Lower leg skin (tissue), 3 donors: ENCODE results near the gene TRIM44.

Experiments
- POLR2A ChIP-seq, 2 donors: fragments of 450-650 bp; IDR thresholded peaks; one replicate each; pipeline ENCODE4 v1.6.1; 2016 to 2017; ENCODE audit warnings: antibody characterized with exemption in 2 of 2, mild to moderate bottlenecking in 1 of 2, moderate library complexity in 1 of 2
- TF ChIP-seq, protein P1 (sequence below), 3 donors: fragments of 450-650 bp; IDR thresholded peaks; one replicate each; pipeline ENCODE4 v1.5.1; 2016; ENCODE audit warnings: antibody characterized with exemption in 3 of 3, mild to moderate bottlenecking in 3 of 3, moderate library complexity in 2 of 3

DNA sequence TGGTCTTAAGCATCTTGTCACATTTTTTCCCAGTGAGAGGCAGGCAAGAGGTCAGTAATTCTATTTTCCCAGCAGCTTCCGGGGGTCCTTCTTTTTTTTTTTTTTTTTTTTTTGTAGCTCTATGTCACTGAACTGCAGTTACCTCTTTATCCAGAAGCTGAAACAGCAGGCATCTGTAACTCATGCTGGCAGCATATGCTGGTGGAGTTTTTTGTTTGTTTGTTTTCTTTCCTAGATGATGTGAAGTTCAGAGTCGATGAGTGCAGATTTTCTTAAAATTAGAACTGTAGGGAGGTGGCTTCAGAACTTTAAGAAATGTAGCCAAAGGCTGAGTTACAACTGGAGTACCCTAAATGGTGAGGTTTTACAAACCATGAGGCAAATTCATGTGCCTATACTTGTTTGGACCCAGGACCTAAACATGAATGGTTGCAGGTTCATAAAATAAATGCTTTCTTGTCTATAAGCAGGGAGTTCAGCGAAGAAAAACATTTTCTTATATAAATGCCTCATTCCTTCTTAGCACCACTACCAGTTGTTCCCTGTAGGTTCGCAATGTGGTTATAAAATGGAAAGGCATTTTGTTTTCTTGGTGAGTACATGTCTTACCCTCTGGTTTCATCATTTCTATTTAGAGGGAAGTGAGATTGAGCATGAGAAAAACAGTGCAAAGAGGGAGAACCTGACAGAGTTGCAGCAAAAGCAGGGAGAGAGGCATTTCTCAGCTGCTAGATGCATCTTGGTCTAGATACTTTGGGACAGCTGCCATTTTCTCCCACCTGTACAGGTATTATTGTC lies 84.0 kb downstream of the TRIM44 start:
- TF ChIP-seq, protein P1, sequence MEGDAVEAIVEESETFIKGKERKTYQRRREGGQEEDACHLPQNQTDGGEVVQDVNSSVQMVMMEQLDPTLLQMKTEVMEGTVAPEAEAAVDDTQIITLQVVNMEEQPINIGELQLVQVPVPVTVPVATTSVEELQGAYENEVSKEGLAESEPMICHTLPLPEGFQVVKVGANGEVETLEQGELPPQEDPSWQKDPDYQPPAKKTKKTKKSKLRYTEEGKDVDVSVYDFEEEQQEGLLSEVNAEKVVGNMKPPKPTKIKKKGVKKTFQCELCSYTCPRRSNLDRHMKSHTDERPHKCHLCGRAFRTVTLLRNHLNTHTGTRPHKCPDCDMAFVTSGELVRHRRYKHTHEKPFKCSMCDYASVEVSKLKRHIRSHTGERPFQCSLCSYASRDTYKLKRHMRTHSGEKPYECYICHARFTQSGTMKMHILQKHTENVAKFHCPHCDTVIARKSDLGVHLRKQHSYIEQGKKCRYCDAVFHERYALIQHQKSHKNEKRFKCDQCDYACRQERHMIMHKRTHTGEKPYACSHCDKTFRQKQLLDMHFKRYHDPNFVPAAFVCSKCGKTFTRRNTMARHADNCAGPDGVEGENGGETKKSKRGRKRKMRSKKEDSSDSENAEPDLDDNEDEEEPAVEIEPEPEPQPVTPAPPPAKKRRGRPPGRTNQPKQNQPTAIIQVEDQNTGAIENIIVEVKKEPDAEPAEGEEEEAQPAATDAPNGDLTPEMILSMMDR (IDR thresholded peaks at IDR 0.05) = no peak
- TF ChIP-seq POLR2A (IDR thresholded peaks at IDR 0.05) = no peak
